GM12891 (cell line): ENCODE data around the gene ALK.

Source experiments
- PAX5 ChIP-seq: IDR thresholded peaks from 2 replicates; pipeline ENCODE4 v1.6.1; 2011; ENCODE audit warnings: low read length, moderate library complexity, mild to moderate bottlenecking; ENCODE audit not compliant: insufficient read depth, severe bottlenecking
- POLR2A ChIP-seq: IDR thresholded peaks from 2 replicates; pipeline ENCODE4 v1.6.1; 2011; ENCODE audit warnings: low read depth, low read length, control low read depth
- POLR2AphosphoS5 ChIP-seq: IDR thresholded peaks from 2 replicates; pipeline ENCODE4 v1.6.1; 2011; ENCODE audit warnings: low read depth, low read length, control low read depth
- TAF1 ChIP-seq: IDR thresholded peaks from 2 replicates; pipeline ENCODE4 v1.6.1; 2011; ENCODE audit warnings: low read depth, low read length, control low read depth

GRCh38 chr2:29215739-29216608, 705.4 kb downstream of the ALK start:
- TF ChIP-seq PAX5 (no peak), POLR2AphosphoS5 (no peak), POLR2A (no peak), TAF1 (no peak)
